Natural killer cell (primary cell): ENCODE measurements around the gene LRRC42. TPM values are rescaled to one million over a fixed set of nuclear protein-coding genes. Genes with fewer than 3 reads are reported as not detected.
"Not testable (repeated sequence)": the region's sequence is repeated elsewhere in the genome, so short reads cannot be mapped to it uniquely, and the experiment has no call there.

Experiments used
- ATAC-seq, 3 donors: fragments of 150-1000 bp in 2 of 3; fragments of 200-7000 bp in 1 of 3; cut with Tn5 transposase; 1 replicate in 1 of 3; 2 replicates in 2 of 3; pipeline ENCODE4 v1.10.0; 2021; ENCODE audit warnings: mild to moderate bottlenecking in 2 of 3, moderate library complexity in 2 of 3
- DNase-seq, 2 donors: peaks; one replicate each; pipeline versions ENCODE4 v3.0.0 to v3.0.0-alpha.2; 2013 to 2021; ENCODE audit warnings: mixed read lengths in 1 of 2
- H3K27ac ChIP-seq: one replicate; pipeline ENCODE4 v1.5.1; 2013; ENCODE audit warnings: mild to moderate bottlenecking, low read length
- H3K27me3 ChIP-seq: one replicate; pipeline ENCODE4 v1.6.1; 2013; ENCODE audit warnings: low read length; ENCODE audit not compliant: control insufficient read depth, insufficient read depth
- H3K36me3 ChIP-seq: one replicate; pipeline ENCODE4 v1.6.1; 2013; ENCODE audit warnings: low read length; ENCODE audit not compliant: control insufficient read depth, insufficient read depth
- H3K4me1 ChIP-seq: one replicate; pipeline ENCODE4 v1.6.1; 2013; ENCODE audit warnings: low read length; ENCODE audit not compliant: control insufficient read depth, insufficient read depth
- H3K4me3 ChIP-seq: one replicate; pipeline ENCODE4 v1.5.1; 2013; ENCODE audit warnings: low read length
- H3K9me3 ChIP-seq: one replicate; pipeline ENCODE4 v1.6.1; 2013; ENCODE audit warnings: low read length; ENCODE audit not compliant: control insufficient read depth, insufficient read depth
- H3K27ac Mint-ChIP-seq, 2 donors: one replicate each; pipeline ENCODE4 v1.8.0; 2022; ENCODE audit warnings: mild to moderate bottlenecking in 2 of 2, mixed read lengths in 2 of 2, moderate library complexity in 1 of 2
- H3K27me3 Mint-ChIP-seq, 2 donors: one replicate each; pipeline ENCODE4 v1.8.0; 2022; ENCODE audit warnings: low read depth in 2 of 2, mixed read lengths in 2 of 2
- H3K36me3 Mint-ChIP-seq: one replicate; pipeline ENCODE4 v1.8.0; 2022; ENCODE audit warnings: mixed read lengths
- H3K4me1 Mint-ChIP-seq, 2 donors: one replicate each; pipeline ENCODE4 v1.8.0; 2022; ENCODE audit warnings: mixed read lengths in 2 of 2
- H3K4me3 Mint-ChIP-seq: one replicate; pipeline ENCODE4 v1.8.0; 2022; ENCODE audit warnings: mild to moderate bottlenecking, moderate library complexity, mixed read lengths
- H3K9me3 Mint-ChIP-seq, 2 donors: one replicate each; pipeline ENCODE4 v1.8.0; 2022; ENCODE audit warnings: mixed read lengths in 2 of 2
- WGBS: methylation state at CpG from one replicate; pipeline ENCODE4 v1.1.7; 2013; ENCODE audit warnings: missing lambda C conversion rate; ENCODE audit not compliant: insufficient coverage; 5-methylcytosine and 5-hydroxymethylcytosine counted together
- intact Hi-C: fragments of 100-400 bp; cut with micrococcal nuclease; formaldehyde crosslinking; loops from one replicate; pipeline ENCODE4 v1.14.2; 2022
- total RNA-seq, 4 donors: library from RNA; stranded (reverse); fragments of 120-200 nt in 1 of 4; gene quantifications; one replicate each; pipeline versions ENCODE4 v1.2.3 to v1.2.4, GENCODE V29; 2013 to 2022
- TF ChIP-seq, protein P1 (sequence below): fragments of 200-600 bp; IDR thresholded peaks from one replicate; pipeline ENCODE4 v1.8.0; 2022; ENCODE audit warnings: antibody characterized with exemption

LRRC42 gene
- total RNA-seq, 3 donors from 2014 or later (not counting 1 experiment from before 2014, with no cell fraction given), result 8.9 to 11.1 (median 10.0) TPM

DNA sequence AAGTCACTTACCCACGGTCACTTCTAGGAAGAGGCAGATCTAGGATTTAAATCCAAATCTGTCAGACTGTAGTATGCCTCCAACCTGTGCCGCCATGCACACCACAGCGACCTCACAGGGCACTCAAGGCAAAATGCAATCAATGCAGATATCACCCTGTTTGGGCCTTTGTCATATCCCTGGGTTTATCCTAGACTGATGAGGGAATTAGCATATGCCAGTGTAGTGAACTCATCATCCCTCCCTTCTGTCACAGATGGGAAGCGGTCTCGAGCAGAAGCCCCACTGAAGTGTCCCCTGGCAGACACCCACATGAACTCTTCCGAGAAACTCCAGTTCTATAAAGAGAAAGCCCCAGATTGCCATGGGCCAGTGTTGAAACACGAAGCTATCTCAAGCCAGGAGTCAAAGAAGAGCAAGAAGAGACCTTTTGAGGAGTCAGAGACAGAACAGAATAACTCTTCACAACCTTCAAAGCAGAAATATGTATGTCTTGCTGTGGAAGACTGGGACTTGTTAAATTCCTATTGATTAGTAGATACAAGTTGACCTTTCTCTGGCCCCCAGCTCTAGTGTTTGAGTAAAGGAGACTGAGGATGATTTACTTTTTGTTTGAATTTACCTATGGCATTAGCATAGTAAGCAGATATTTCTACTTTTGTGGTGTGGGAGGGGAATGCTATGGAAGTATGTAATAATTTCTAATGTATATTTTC lies 21.4 kb downstream of the LRRC42 start:
- ATAC-seq (no peak), DNase-seq (no peak)
- TF ChIP-seq, protein P1, sequence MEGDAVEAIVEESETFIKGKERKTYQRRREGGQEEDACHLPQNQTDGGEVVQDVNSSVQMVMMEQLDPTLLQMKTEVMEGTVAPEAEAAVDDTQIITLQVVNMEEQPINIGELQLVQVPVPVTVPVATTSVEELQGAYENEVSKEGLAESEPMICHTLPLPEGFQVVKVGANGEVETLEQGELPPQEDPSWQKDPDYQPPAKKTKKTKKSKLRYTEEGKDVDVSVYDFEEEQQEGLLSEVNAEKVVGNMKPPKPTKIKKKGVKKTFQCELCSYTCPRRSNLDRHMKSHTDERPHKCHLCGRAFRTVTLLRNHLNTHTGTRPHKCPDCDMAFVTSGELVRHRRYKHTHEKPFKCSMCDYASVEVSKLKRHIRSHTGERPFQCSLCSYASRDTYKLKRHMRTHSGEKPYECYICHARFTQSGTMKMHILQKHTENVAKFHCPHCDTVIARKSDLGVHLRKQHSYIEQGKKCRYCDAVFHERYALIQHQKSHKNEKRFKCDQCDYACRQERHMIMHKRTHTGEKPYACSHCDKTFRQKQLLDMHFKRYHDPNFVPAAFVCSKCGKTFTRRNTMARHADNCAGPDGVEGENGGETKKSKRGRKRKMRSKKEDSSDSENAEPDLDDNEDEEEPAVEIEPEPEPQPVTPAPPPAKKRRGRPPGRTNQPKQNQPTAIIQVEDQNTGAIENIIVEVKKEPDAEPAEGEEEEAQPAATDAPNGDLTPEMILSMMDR, result no peak
- Histone ChIP-seq H3K27ac (no peak overlapping the region), H3K4me3 (no peak overlapping the region), H3K4me1 (no peaks in the 10 kb centered on the region), H3K36me3 (peaks cover 37% of the 10 kb centered on the region), H3K9me3 (no peaks in the 10 kb centered on the region), H3K27me3 (no peaks in the 10 kb centered on the region)
- Mint-ChIP-seq H3K9me3 (no peaks in the 10 kb centered on the region), H3K27me3 (no peaks in the 10 kb centered on the region), H3K27ac (no peak overlapping the region), H3K4me3 (no peak overlapping the region), H3K4me1 (no peaks in the 10 kb centered on the region), H3K36me3 (peaks cover 11% of the 10 kb centered on the region)
- intact Hi-C loops, result no loop called here
- 96% methylated on average over 7 of the region's 7 CpGs for WGBS

DNA sequence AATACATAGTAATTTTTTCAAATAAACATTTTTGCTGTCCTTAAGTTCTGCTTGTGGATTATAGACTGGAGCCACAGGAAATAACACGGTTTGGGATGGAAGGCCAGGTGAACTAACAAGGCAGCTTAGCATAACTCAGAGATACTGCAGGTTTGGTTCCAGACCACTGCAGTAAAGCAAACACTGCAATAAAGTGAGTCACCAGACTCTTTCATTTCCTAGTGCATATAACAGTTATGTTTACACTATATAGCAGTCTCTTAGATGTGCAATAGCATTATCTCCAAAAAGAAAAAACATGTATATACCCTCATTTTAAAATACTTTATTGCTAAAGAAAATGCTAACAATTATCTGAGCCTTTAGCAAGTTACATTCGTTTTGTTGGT lies 22.0 kb downstream of the LRRC42 start:
- intact Hi-C loops, result no loop called here
- Mint-ChIP-seq H3K27ac (no peak overlapping the region), H3K4me1 (no peaks in the 10 kb centered on the region), H3K27me3 (no peaks in the 10 kb centered on the region), H3K9me3 (no peaks in the 10 kb centered on the region), H3K4me3 (no peak overlapping the region), H3K36me3 (peaks cover 11% of the 10 kb centered on the region)
- no peaks in the 10 kb centered on the region for H3K9me3 ChIP-seq
- no peak for ATAC-seq
- 89% methylated on average over 2 of the region's 2 CpGs for WGBS
- TF ChIP-seq, protein P1, result no peak
- no peaks in the 10 kb centered on the region for H3K4me1 ChIP-seq
- H3K27me3 ChIP-seq, result no peaks in the 10 kb centered on the region
- H3K27ac ChIP-seq, result no peak overlapping the region
- DNase-seq, result no peak
- no peak overlapping the region for H3K4me3 ChIP-seq
- peaks cover 32% of the 10 kb centered on the region for H3K36me3 ChIP-seq

DNA sequence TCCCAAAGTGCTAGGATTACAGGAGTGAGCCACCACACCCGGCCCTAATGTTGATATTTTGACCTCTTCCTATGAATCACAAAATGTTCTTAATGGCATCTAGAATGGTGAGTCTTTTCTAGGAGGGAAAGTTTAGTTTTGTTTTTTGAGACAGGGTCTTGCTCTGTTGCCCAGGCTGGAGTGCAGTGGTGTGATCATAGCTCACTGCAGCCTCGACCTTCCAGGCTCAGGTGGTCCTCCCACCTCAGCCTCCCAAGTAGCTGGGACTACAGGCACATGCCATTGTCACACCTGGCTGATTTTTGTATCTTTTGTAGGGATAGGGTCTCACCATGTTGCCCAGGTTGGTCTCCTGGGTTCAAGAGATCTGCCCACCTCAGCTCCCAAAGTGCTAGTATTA lies 23.2 kb downstream of the LRRC42 start:
- intact Hi-C loops, H3K4me1 ChIP-seq, ATAC-seq, H3K27me3 ChIP-seq, H3K27me3 Mint-ChIP-seq, H3K27ac Mint-ChIP-seq, H3K4me3 Mint-ChIP-seq, H3K27ac ChIP-seq, H3K9me3 Mint-ChIP-seq, H3K9me3 ChIP-seq, H3K4me3 ChIP-seq, H3K4me1 Mint-ChIP-seq, DNase-seq: not testable (repeated sequence)
- peaks cover 29% of the 10 kb centered on the region for H3K36me3 ChIP-seq
- peaks cover 11% of the 10 kb centered on the region for H3K36me3 Mint-ChIP-seq
- WGBS, result 93% methylated on average over 2 of the region's 2 CpGs

DNA sequence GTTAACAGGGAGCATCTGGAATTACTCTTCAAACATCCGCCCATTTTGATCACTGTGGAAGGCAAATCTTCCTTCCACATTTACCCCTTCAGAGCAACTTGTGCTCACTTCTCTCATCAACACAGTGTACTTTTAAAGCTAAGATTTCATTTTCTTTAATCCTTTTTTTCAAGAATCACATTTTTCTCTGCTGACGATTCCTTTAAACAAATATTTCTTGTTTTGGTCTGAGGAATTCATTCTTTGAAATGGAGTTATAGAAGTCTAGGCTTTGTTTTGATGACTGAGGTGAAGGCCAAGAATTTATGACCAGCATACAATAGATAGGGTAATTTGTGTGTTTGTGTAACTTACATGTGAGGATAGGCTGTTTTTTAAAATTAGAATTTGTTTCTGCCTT lies 25.6 kb downstream of the LRRC42 start:
- Mint-ChIP-seq H3K36me3 (peaks cover 3% of the 10 kb centered on the region), H3K27ac (no peak overlapping the region), H3K9me3 (no peaks in the 10 kb centered on the region), H3K27me3 (no peaks in the 10 kb centered on the region), H3K4me3 (no peak overlapping the region), H3K4me1 (no peaks in the 10 kb centered on the region)
- Histone ChIP-seq H3K27ac (no peak overlapping the region), H3K4me1 (no peaks in the 10 kb centered on the region), H3K27me3 (no peaks in the 10 kb centered on the region), H3K9me3 (no peaks in the 10 kb centered on the region), H3K36me3 (peaks cover 23% of the 10 kb centered on the region), H3K4me3 (no peak overlapping the region)
- 89% methylated on average over 2 of the region's 2 CpGs for whole genome bisulfite sequencing
- TF ChIP-seq, protein P1, result no peak
- no peak for DNase-seq
- intact Hi-C loops, result no loop called here
- ATAC-seq, result no peak
